Measurements from ENCODE around the gene ERP44.
"Not testable (repeated sequence)": the region's sequence is repeated elsewhere in the genome, so short reads cannot be mapped to it uniquely, and the experiment has no call there.

The ERP44 gene

DNA sequence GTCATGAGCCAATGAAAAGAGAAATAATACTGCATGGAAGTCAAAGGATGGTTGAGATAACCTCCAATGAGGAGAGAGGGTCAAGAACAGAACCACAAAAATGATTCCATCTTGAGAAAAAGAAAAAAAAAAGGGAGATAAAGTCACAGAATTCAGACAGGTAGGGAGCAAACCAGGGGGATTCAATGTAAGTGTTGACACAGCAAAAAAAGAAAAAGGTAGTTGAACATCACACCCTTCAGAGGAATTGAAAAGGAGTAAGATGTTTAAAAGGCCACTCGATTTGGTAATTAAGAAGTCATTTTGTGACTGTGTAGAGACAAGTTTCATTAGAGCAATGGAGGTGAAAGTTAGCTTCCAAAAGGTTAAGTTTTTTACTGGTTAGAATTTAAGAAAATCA, 79.3 kb downstream of the ERP44 start:
- no peak for DNase-seq (ENCODE audit: low read depth in 4 of 4, low spot score in 1 of 4)

DNA sequence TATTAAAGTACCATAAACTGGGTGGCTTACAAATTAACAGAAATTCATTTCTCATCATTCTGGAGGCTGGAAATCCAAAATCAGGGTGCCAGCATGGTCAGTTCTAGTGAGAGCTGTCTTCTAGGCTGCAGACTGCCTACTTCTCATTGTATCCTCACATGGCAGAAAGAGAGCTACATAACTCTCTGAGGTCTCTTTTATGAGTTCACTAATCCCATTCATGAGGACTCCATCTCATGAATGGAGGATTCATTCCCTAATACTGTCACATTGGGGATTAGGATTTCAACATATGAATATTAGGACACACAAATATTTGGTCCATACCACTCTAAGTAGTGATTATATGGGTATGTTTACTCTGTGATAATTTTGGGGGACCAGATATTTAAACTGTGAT, 84.0 kb downstream of the ERP44 start:
- no peak for DNase-seq (ENCODE audit: low read depth in 4 of 4, low spot score in 1 of 4)

DNA sequence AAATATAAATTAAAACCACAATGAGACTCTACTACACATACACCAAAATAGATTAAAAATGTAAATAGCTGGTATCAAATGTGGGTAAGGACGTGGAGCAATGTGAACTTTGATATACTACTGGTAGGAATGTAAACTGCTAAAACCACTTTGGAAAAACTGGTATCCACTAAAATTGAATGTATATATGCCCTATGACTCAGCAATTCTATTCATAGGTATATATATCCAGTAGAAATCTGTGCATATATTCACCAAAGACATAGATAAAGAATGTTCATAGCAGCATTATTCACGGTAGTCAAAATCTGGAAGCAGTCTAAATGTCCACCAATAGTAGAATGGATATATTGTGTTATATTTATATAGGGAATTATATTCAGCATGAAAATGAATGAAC, 85.2 kb downstream of the ERP44 start:
- DNase-seq (ENCODE audit: low read depth in 4 of 4, low spot score in 1 of 4): no peak

DNA sequence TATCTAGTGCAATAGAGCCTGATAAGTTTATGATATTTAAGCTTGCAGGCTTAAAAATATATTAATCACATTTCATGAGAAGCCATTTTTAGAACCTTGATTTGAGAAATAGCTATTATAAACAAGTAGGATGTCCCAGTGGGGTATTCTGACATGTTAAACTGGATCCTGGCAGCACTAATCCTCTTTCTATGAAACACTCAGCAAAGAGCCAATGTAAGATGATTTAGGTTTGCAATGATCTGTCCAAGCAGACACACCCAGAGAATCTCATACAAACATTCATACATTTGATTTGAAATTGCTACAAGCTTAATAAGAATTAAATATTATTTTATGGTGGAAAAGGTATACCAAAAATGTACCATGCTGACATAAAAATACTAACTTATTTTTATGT, 86.5 kb downstream of the ERP44 start:
- no peak for DNase-seq (ENCODE audit: low read depth in 4 of 4, low spot score in 1 of 4)

DNA sequence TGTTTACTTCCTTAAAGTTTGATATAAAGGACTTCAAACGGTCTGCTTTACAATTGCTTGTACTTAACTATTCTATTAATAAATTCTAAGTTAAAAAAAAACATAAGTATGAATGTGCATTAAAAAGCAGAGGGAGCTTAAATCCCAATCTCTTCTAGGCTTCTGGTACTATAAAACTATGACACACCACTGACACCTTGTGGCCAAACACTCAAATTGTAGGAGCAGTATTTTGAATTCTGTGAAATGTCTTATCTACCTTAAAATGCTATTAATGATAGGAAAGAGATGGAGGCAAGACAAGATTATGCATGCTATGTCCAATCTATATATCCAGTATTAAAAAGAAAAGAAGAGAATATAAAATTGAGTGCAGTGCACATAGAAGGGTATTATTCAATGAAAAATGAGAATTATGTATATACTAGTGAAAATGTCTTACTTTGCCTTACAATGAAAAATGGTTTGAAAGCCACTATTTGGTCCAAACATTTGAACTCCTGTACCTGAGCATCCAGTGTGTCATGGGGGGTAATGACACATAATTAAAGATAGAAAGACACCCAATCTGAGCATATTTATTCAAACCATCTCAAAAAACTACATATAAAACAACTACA, 87.6 kb downstream of the ERP44 start:
- DNase-seq (ENCODE audit: low read depth in 4 of 4, low spot score in 1 of 4): peak; percentile 3 to 20 (median 11)

DNA sequence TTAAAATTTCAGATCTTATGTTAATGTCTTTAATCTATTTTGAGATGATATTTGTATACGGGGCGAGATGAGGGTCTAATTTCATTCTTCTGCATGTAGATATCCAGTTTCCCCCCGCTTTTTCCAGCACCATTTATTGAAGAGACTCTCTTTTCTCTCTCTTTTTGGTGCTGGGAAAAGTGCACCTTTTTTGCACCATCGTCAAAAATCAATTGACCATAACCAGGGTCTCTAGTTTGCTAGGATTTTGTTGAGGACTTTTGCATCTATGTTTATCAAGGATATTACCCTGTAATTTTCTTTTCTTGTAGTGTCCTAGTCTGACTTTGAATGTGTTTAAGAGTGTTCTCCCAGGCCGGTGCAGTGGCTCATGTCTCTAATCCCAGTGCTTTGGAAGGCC, 99.0 kb downstream of the ERP44 start:
- DNase-seq (ENCODE audit: low read depth in 4 of 4, low spot score in 1 of 4): no peak

DNA sequence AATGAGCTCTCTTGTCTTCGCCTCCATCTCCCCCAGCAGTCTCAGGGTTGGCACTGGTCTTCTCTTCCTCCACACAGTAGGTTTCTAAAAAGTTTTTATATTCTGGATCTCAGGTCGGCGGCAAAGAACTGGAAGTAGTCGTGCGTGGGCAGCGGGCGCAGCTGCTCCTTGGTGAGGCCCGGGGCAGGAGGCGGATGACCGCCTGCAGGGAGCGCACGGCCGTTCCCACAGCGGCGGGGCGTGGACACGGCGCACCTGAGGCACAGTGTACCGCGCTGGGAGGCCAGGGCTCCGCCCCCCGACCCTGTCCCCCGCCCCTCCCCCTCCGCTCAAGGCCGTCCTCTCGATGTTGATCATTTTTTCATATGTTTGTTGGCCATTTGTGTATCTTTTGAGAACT, 99.9 kb downstream of the ERP44 start:
- no peak for DNase-seq (ENCODE audit: low read depth in 4 of 4, low spot score in 1 of 4)

DNA sequence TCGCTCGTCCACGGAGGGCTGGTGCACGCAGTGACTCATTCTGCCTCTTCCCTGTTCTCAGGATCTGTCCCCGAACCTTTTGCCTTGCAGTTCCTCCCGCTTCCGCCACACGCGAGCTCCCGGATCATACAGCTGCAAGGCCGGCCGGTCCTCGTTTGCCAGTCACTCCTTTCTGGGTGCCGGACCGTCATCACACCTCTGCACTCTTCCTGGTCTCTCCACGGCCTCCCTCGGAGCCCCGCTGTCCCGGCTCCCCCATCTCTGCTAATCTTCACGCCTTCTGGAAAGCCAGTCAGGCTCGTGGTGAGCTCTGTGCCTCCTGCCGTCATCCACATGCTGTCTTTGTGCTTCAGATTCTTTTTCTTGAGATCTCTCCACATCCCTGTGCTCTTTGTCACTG, 100.5 kb downstream of the ERP44 start:
- DNase-seq (ENCODE audit: low read depth in 4 of 4, low spot score in 1 of 4): no peak

DNA sequence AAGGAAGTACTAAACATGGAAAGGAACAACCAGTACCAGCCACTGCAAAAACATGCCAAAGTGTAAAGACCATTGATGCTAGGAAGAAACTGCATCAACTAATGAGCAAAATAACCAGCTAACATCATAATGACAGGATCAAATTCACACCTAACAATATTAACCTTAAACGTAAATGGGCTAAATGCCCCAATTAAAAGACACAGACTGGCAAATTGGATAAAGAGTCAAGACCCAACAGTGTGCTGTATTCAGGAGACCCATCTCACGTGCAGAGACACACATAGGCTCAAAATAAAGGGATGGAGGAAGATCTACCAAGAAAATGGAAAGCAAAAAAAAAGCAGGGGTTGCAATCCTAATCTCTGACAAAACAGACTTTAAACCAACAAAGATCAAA, 108.3 kb downstream of the ERP44 start:
- DNase-seq (ENCODE audit: low read depth in 4 of 4, low spot score in 1 of 4): not testable (repeated sequence)

DNA sequence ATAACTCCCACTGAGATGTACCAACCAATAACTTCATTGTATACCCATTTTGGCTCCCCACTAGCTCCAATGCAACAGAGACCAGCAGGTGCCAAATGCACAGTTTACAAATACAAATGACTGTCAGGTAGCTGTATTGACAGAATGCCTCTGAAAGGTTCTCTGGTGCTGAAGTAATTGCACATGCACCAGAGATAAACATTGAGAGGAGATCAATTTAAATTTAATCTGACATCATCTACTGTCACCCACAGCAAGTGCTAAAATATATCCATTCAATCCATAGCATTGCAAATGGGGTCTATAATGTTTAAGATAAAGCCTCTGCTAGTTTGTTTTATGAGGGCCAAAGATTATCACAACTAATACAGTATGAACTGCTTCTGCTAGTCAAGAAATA, 112.2 kb downstream of the ERP44 start:
- no peak for DNase-seq (ENCODE audit: low read depth in 4 of 4, low spot score in 1 of 4)

DNA sequence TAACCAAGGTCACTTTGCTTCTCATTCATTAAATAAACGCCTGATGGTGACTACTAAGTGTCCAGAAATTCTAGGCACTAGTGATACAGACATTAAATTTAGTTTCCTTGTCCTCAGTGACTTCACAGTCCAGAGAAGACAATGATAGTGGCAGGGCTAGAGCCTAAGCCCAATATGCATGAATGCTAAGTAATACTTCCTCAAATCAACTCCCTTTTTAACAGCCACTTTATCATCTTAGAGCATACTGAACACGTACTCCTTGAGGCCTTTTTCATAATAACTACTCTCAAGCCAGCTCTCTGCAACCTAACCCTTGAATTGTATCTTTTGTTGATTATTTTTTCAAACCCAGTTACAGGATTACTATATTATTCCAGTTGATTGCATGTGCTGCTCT, 118.2 kb downstream of the ERP44 start:
- DNase-seq (ENCODE audit: low read depth in 4 of 4, low spot score in 1 of 4): no peak

DNA sequence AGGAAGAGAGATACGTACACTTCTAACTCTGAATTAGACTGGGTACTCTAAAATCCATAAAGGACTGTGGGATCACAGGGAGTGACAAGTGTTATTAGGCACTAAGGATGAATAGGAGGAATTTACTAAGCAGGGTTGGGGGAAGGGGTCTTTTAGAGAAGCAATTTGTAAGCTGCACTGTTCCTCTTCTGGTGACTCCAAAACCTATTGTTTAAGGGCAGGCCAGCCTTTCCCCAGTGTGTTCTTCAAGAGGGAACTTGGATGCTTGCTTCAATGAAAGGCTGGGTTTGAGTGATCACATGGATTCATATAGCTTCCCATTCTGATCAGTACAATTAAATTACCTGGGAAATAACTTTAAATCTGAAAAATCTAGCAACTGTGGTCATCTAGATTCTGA, 120.6 kb downstream of the ERP44 start:
- no peak for DNase-seq (ENCODE audit: low read depth in 4 of 4, low spot score in 1 of 4)

DNA sequence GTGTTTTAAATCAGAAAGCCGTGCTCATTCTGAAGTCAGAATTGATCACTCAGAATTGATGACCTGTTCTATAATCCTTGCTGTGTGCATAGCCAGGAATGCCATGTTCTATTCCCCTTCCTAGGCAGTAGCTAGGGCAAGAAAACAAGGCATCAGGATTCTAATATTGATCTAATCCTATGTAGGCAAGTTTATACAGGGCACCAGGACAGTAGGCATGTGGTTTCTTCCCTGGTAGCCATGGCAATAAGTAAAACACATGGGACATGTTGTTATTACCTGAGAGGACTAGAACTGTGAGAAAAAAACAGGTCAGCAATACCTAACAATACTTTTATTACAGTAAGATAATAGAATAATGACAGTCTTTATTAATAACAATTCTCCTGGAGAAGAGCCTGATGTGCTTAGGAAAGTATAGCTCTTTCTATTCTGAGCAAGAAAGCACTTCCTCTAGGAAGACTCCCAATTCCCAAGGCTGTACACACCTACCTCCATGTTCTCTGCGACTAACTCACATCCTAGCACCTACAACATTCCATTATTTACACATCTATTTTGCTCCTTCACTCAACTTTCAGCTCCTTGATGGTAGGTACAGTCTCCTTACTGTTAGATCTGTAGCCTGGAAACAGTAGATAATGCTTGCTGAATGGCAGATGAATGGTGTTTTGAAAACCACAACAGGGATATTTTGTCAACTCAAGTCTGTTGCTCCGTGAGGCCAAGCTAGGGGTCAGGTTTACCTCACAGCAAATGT, 121.6 kb downstream of the ERP44 start:
- no peak for DNase-seq (ENCODE audit: low read depth in 4 of 4, low spot score in 1 of 4)

DNA sequence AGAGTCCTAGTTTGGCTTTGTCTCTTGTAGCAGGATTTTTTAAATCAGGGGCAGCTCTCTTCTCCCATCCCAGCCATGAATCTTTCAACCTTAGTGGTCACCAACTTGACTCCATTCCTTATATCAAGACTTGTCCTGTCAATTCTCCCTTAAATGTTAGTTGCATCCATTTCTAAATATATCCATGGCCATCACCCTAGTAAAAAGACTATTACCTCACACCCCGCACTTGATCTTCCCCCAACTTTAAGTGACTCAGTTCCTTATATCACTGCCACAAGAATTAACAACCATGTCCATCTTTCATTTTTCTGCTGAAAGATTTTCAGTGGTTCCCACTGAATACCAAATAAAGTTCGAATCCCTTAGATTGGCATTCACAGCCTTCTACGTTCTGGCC, 125.3 kb downstream of the ERP44 start:
- no peak for DNase-seq (ENCODE audit: low read depth in 4 of 4, low spot score in 1 of 4)

DNA sequence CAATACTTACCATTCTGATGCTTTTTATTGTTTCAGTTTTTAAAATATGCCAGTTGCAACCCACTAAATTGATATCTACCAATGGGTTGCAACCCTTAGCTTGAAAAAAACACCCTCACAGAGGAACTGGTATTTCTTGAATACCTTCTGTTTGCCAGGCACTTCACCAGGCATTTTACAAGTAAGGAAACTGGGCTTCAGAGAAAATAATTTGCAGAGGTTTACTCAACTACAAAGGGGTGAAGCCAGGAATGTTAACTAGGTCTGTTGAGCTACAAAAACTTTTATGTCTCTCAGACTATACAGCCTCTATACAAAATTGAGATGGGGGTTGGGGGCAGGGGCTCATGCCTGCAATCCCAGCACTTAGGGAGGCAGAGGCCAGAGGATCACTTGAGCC, 127.4 kb downstream of the ERP44 start:
- no peak for DNase-seq (ENCODE audit: low read depth in 4 of 4, low spot score in 1 of 4)

DNA sequence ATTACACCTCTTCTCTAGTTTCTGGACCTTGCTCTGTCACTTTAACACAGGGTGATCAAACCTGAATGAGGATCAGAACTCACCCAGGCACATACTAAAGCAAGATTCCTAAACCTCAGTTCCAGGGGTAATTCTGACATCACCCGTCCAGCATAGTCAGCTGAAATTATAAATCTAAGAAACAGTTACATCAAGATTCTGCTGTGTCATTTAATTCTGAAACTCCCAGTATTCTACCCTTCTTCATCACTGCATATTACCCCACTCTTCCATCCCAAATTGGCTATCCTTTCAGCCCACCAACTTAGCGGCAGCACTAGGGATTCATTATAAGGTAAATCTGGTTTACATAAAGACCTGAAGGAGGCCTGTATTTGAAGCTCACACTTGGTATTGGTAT, 128.3 kb downstream of the ERP44 start:
- no peak for DNase-seq (ENCODE audit: low read depth in 4 of 4, low spot score in 1 of 4)

DNA sequence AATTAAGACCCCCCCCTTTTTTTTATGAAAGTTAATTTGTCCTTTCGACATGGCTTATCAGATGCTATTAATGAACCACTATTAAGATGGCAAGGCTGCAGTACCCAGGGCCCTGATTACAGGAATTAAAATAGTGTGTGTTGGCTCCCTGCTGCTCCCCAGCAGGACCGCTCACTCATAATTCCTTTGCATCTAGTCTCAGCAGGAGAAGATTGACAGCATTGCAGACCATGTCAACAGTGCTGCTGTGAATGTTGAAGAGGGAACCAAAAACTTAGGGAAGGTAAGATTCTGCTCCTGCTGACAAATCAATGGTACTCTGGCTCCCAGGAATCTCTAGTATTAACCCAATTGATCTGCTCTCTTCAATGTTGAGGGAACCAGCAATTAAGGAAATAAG, 131.3 kb downstream of the ERP44 start:
- no peak for DNase-seq (ENCODE audit: low read depth in 4 of 4, low spot score in 1 of 4)

DNA sequence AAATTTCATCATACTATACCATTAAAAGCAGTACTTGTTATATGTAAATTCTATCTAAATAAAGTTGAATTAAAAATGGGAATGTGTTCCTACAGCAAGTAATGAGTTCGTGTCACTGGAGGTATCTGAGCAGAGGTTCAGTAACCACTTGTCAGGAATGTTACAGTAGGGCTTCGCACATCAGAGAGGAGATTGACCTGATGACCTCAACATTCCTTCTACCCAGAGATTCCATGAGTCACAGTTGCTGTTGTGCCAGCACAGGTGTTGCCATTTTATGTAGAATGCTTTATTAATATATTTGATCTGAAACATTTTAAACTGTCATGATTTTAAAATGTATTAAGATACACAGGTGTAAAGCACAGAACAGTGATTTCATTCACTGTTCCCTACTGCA, 132.1 kb downstream of the ERP44 start:
- no peak for DNase-seq (ENCODE audit: low read depth in 4 of 4, low spot score in 1 of 4)

DNA sequence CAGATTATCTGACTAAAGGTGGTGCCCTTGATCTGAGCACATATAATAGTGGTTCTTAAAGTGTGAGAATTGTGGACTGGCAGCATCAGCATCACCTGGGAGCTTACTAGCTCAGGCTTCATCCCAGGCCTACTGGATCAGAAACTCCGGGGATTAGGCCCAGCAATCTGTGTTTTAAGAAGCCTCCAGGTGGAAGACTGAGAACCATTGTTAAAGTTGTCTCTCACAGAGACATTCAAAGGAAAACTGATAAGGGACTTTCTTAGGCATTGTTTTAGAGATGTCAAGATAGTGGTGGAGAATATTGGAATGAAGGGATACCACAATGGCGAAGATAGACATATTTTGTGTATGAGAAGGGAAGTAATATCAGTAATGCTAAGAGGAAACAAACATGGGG, 132.8 kb downstream of the ERP44 start:
- no peak for DNase-seq (ENCODE audit: low read depth in 4 of 4, low spot score in 1 of 4)

DNA sequence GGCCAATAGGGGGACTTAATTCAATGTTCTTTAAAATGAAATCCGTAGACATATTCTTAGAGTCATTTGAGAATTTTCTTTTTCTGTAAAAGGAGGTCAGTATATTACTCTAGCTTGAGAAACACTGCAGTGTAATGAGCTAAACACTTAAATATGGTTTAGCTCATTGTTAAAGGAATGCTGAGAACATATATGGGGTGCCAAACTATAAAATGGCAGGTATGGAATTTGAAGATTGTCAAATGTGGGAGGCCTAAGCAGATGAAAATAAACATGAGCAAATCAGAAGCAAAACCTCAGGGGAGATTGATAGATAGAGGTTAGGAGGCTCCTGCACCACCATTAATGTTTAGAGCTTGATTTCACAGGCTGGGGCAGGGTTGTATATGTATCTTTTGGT, 134.5 kb downstream of the ERP44 start:
- DNase-seq (ENCODE audit: low read depth in 4 of 4, low spot score in 1 of 4): no peak

DNA sequence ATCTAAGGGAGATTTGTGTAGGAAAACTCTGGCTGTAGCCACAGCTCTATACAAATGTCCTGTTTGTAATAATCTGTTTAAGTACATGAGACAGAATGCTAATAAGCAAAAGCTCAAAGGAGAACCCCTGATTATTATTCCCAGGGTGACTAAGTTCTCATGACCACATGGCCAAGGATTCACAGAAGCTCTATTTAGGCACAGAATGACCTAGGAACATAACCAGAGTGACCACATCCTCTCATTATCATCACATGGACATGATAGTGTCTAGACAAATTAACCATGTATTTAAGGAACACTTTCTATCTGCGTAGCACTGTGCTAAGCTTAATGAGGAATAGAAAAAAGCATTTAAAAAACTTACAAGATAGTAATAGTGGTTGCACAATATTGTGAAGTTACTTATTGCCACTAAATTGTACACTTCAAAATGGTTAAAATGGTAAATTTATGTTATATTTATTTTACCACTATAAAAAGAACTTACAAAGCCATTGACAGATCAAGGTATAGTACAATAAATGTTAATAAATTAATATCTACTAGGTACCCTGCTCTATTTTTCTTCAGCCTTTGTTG, 136.0 kb downstream of the ERP44 start:
- DNase-seq (ENCODE audit: low read depth in 4 of 4, low spot score in 1 of 4): no peak

DNA sequence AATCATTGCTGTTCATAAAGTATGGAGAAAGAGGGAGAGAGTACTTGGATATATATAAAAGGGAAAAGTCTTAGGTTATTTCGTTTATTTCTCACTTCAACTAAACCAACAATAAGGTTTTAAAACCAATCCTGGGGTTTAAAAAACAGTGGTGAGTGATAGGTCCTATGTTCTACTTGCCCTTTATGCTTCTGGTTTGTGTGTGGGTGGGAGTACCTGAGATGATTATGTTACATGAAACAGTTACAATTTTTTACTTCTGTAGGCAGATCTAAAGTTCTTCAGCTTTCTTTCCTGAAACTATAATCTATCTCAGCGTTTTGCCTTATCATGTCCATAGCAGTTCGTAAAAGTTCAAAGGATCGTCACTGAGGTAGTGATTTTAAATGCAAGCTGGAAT, 143.2 kb downstream of the ERP44 start:
- DNase-seq (ENCODE audit: low read depth in 4 of 4, low spot score in 1 of 4): no peak

DNA sequence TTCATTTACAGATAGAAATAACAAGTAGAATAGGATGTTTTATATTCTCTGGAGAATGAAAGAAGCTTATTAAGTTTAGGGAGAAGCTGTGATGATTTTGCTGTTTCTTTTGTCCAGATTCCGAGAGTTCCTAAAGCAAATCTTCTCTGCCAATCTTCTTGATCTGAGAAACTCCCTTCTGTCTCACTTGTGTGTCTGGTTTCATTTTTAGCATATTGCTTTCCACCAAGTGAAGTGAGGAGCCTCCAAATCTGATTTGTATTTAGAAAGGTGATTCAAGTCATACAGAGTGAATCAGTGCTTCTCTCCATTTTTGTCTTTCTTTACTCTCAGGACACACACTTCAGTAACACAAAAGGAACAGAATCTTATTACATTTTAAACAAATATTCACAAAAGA, 144.0 kb downstream of the ERP44 start:
- no peak for DNase-seq (ENCODE audit: low read depth in 4 of 4, low spot score in 1 of 4)
